NCI-H510A (cell line): ENCODE measurements around the gene SLC49A4.

Source experiments
- DNase-seq: peaks from one replicate; lab custom pipeline; 2025; lab: John Stamatoyannopoulos, UW

The SLC49A4 gene

DNA sequence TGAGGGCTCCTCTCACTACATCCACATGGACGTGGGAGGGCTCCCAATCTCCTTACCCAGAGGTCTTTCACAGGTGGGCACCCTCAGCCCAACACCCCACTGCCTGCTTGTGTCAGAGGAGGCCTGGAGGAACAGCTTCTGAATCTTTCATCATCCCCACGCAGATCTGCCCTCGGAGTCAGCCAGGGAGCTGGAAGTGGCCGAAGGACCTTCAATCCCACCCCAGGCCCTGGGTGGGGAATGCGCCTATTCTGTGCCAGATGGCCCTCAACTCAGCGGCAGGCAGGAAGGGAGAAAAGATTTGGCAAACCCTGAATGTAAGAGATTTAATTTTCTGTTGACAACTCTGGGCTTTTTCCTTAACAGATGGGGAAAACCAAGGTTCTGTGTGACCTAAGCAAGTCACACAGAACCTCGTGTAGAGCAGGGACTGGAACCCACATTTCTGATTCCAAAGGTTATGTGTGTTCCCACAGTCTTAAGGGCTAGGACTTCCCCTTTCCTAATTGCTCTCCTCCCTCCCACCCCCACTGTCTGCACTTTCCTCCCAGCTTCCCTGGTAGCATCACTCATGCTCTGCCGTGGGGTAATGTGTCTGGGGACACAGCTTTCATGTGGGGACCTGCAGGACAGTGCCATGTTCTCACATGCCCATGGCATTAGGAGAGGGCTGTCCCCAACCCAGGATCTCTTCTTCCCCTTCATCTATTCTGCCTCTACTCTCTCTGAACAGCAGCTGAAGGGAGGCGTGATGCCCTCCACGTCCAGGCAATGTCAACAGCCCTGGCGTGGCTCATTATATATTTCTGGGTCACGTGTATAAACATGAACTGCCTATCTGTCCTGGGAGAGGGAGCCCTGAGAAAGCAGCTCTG lies 134.6 kb downstream of the SLC49A4 start:
- no peak for DNase-seq

DNA sequence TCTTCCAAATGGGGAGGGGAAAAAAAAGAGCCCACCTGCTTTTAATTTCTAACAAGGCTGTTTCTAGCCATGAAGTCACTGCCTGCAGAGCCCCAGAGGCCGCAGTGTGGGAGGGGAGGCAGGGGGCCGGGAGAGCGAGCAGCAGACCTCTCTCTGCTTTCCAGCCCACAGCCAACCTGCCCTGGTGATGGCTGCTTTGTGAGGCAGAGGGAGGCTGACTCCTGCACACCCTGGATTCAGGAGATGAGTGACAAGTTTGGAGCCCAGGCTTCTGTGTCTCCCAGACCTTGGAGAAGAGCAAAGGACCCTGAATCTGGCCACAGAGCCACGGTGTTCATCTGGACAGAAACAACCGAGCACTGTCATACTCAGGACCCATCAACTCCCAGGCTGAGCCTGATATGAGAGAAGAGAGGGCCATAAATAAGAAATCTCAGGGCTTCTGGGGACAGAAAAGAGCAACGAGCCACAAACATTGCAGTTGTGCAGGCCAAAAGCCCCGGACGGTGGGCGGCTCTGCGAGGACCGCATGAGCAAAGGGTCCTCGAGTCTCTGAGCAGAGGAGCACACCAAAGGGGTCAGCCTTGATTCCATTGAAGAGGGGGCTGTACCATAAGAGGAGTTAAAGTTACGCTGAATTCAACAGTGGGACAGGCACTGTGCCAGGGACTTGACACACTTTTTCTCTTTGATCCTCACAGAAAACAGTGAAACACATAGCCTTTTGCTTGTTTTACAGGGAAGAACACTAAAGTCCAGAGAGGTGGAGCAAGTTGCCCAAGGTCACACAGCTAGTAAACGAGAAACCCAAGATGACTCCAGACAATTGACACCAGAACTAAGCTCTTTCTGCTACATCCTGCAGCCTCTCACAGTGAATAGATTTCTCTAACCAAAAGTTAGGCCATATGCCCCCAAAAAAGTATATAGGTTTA lies 135.5 kb downstream of the SLC49A4 start:
- no peak for DNase-seq
